ENCODE data around the gene ATP2A3.

GRCh38 chr17:3951003-3951402 lies 13.2 kb downstream of the ATP2A3 start:
- no peak for TF ChIP-seq CTCF (IDR thresholded peaks at IDR 0.05)
- no peak for TF ChIP-seq POLR2A (IDR thresholded peaks at IDR 0.05)
